GM21528 (cell line): Measurements from ENCODE around the gene PSAT1.

Experiments
- ATAC-seq: cut with Tn5 transposase; IDR thresholded peaks from one replicate; pipeline ENCODE4 v1.9.1; 2021; ENCODE audit warnings: mild to moderate bottlenecking, moderate library complexity; ENCODE audit not compliant: unreplicated experiment, low FRiP score

The PSAT1 gene

DNA sequence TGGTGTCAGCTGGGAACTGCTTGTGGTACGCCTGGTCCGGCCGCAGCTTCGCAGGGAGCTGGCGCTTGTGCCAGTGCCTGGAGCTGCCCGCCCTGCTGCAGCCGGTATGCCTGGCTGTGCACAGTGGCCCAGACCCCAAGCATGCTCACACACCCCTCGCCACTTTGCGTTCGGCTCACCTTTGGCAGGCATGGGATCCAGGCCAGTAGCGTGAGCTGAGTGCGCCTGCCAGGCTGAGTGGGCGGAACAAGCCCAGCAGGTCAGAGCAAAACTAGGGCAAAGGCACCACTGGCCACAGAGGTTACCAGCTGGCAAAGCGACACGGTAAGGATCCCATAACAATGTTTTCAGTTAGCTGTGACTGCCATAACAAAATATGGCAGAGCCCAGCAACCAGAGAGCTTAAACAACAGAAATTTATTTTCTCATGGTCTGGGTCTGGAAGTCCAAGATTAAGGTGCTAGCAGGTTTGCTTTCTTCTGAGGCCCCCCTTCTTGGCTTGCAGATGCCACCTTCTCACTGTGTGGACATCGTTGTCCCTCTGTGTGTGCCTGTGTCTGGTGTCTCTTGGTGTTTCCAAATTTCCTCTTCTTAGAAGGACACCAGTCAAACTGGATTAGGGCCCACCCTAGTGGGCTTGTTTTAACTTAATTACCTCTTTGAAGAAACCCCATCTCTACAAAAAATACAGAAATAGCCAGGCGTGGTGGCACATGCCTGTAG is 61.6 kb downstream of the PSAT1 start:
- ATAC-seq, result no peak

GRCh38 chr9:78363221-78363620 is 66.3 kb downstream of the PSAT1 start:
- no peak for ATAC-seq

GRCh38 chr9:78365748-78366697 is 69.1 kb downstream of the PSAT1 start:
- ATAC-seq, result no peak

DNA sequence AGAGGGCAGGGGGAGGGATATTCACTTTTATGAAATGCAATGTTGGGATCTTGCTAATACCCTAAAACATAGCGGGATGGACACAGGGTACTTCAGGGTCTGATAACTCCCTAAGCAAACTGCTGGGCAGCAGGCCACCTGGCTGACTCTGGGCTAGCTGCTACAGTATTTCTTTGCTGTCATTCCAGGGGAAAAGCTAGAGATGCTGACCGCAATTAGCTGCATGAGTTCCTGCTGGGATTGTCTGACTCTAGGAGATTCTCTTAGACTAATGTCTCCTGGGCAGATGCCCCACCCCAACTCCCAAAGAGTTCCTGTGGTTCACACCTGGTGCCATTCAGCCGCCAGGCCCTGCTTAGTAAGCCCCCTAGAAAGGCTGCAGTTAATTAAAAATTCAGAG is 69.9 kb downstream of the PSAT1 start:
- ATAC-seq, result no peak

DNA sequence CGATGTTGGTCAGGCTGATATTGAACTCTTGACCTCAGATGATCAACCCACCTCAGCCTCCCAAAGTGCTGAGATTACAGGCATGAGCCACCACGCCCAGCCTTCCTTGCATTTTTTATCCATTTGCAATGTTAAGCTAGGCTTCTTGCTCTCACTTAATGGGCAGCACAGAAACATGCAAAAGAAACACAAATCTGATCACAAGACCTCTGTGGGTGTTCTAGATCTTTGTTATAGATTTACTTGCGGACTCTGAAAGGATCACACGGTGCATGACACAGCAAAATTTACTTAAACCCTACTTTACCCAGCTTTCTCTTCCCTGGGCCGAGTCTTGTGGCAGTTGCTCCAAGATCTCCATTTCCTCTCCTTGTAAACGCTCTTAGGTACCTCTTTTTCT is 71.3 kb downstream of the PSAT1 start:
- no peak for ATAC-seq

DNA sequence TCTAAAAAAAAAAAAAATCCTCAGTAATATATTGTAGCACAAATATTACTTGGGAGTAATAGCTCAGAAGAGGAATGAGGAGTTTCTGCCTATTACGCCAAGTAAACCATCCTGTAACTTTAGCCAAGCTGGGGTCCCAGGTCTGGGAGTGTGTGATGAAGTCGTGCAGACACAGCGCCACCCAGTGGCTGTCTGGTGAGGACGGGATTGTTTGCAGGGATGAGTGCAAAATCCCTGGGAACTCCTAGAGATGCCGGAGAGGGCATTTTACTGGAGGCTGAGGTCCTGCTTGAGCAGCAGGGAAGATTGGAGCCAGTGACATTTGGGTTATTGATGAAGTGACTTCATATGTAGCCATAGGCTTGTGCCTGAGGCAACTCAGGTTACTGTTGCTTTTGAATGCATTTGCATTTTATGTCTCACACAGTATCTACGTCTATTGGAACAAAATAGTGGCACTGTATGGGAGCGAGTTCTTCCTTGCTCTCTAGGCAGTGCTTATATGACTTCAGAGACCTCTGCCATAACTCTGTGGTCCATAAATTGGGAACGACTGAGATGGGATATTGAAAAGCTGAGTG is 72.8 kb downstream of the PSAT1 start:
- peak; percentile 73 for ATAC-seq

DNA sequence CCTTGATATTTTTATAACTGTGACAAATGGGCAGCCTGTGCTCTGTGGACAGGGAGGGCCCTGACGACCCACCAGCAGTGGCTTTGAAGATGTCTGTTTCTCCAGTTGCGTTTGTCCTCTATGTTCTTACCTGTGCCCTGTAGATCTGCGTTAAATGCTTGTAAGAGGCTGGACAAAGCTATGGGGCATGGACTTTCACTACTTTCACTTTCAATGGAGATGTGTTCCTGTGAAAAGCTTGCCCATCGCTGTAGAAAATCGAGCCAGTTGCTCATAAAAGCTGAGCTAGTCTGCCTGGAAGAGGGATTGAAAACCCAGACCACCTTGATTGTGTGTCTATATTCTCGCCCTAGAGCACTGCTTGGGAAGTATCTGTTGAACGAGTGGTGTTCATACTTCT is 74.1 kb downstream of the PSAT1 start:
- ATAC-seq, result no peak

- ATAC-seq, result no peak
Measured at GRCh38 chr9:78371981-78372380, 75.1 kb downstream of the PSAT1 start.
